SK-N-SH treated with all-trans-retinoic acid at 6 μM for 48 hours (cell line): ENCODE data around the gene EXTL1.

Experiments
- ATAC-seq: fragments of 200-7000 bp; cut with Tn5 transposase; 3 replicates; pipeline ENCODE4 v1.9.1; 2020; ENCODE audit warnings: mild to moderate bottlenecking, moderate library complexity
- ARNTL ChIP-seq: fragments of 450-650 bp; formaldehyde crosslinking; IDR thresholded peaks from 2 replicates; pipeline ENCODE4 v1.5.0; 2020; ENCODE audit warnings: low read depth, mild to moderate bottlenecking, moderate library complexity, borderline replicate concordance
- BACH2 ChIP-seq: fragments of 250-450 bp; sonication (Bioruptor Pico); IDR thresholded peaks from 2 replicates; pipeline ENCODE4 v1.9.0; 2021; ENCODE audit warnings: mild to moderate bottlenecking, borderline replicate concordance
- CREB5 ChIP-seq: fragments of 250-450 bp; sonication (Bioruptor Pico); IDR thresholded peaks from 2 replicates; pipeline ENCODE4 v1.5.1; 2020; ENCODE audit warnings: low read depth, mild to moderate bottlenecking, moderate library complexity
- CSRNP3 ChIP-seq: fragments of 250-450 bp; sonication (Bioruptor Pico); IDR thresholded peaks from 2 replicates; pipeline ENCODE4 v1.5.1; 2021; ENCODE audit warnings: mild to moderate bottlenecking, moderate library complexity
- ESRRG ChIP-seq: fragments of 250-450 bp; sonication (Bioruptor Pico); IDR thresholded peaks from 2 replicates; pipeline ENCODE4 v1.6.1; 2021; ENCODE audit warnings: mild to moderate bottlenecking
- GLIS3 ChIP-seq: fragments of 250-450 bp; sonication (Bioruptor Pico); IDR thresholded peaks from 2 replicates; pipeline ENCODE4 v1.5.0; 2020; ENCODE audit warnings: mild to moderate bottlenecking, moderate library complexity
- ISL1 ChIP-seq: fragments of 250-450 bp; sonication (Bioruptor Pico); IDR thresholded peaks from 2 replicates; pipeline ENCODE4 v2.1.2; 2022; ENCODE audit warnings: mild to moderate bottlenecking, moderate library complexity
- OSR1 ChIP-seq: fragments of 250-450 bp; sonication (Bioruptor Pico); IDR thresholded peaks from 2 replicates; pipeline ENCODE4 v1.8.0; 2022; ENCODE audit warnings: moderate library complexity, mild to moderate bottlenecking, inconsistent platforms
- POU6F1 ChIP-seq: fragments of 250-450 bp; sonication (Bioruptor Pico); IDR thresholded peaks from 2 replicates; pipeline ENCODE4 v1.8.0; 2021; ENCODE audit warnings: low read depth, mild to moderate bottlenecking, moderate library complexity, borderline replicate concordance
- PPARA ChIP-seq: fragments of 250-450 bp; sonication (Bioruptor Pico); IDR thresholded peaks from 2 replicates; pipeline ENCODE4 v1.5.0; 2020; ENCODE audit warnings: mild to moderate bottlenecking, borderline replicate concordance
- RARB ChIP-seq: fragments of 250-450 bp; sonication (Bioruptor Pico); IDR thresholded peaks from 2 replicates; pipeline ENCODE4 v1.8.0; 2021; ENCODE audit warnings: mild to moderate bottlenecking, moderate library complexity
- SNAI2 ChIP-seq: fragments of 250-450 bp; sonication (Bioruptor Pico); IDR thresholded peaks from 2 replicates; pipeline ENCODE4 v1.5.0; 2020; ENCODE audit warnings: mild to moderate bottlenecking, moderate library complexity
- TCF4 ChIP-seq: fragments of 250-450 bp; sonication (Bioruptor Pico); IDR thresholded peaks from 2 replicates; pipeline ENCODE4 v1.8.0; 2021; ENCODE audit warnings: mild to moderate bottlenecking, moderate library complexity, borderline replicate concordance
- TOX ChIP-seq: fragments of 250-450 bp; sonication (Bioruptor Pico); IDR thresholded peaks from 2 replicates; pipeline ENCODE4 v1.8.0; 2021; ENCODE audit warnings: mild to moderate bottlenecking, moderate library complexity, borderline replicate concordance
- TSHZ2 ChIP-seq: fragments of 250-450 bp; sonication (Bioruptor Pico); IDR thresholded peaks from 2 replicates; pipeline ENCODE4 v1.5.0; 2020; ENCODE audit warnings: mild to moderate bottlenecking, moderate library complexity
- ZC3H10 ChIP-seq: fragments of 250-450 bp; sonication (Bioruptor Pico); IDR thresholded peaks from 2 replicates; pipeline ENCODE4 v1.5.1; 2021; ENCODE audit warnings: mild to moderate bottlenecking, moderate library complexity
- ZFP3 ChIP-seq: fragments of 250-450 bp; sonication (Bioruptor Pico); IDR thresholded peaks from 2 replicates; pipeline ENCODE4 v1.5.0; 2020; ENCODE audit warnings: mild to moderate bottlenecking, moderate library complexity
- ZFP30 ChIP-seq: fragments of 450-650 bp; formaldehyde crosslinking; IDR thresholded peaks from 2 replicates; pipeline ENCODE4 v1.5.0; 2022; ENCODE audit warnings: mild to moderate bottlenecking, moderate library complexity
- ZNF565 ChIP-seq: fragments of 450-650 bp; formaldehyde crosslinking; conservative IDR thresholded peaks from 2 replicates; pipeline ENCODE4 v1.5.0; 2020; ENCODE audit warnings: low read depth, mild to moderate bottlenecking, moderate library complexity
- ZNF70 ChIP-seq: fragments of 450-650 bp; formaldehyde crosslinking; IDR thresholded peaks from 2 replicates; pipeline ENCODE4 v1.5.0; 2020; ENCODE audit warnings: mild to moderate bottlenecking, moderate library complexity
- ZNF8 ChIP-seq: fragments of 450-650 bp; formaldehyde crosslinking; IDR thresholded peaks from 2 replicates; pipeline ENCODE4 v1.5.0; 2020; ENCODE audit warnings: mild to moderate bottlenecking, moderate library complexity

Gene EXTL1

GRCh38 chr1:26036756-26037281 lies 15.2 kb downstream of the EXTL1 start:
- TF ChIP-seq OSR1 (CRISPR knock-in tag) = no peak
- TF ChIP-seq TCF4 (CRISPR knock-in tag) = no peak
- no peak for TF ChIP-seq TSHZ2 (CRISPR knock-in tag)
- no peak for TF ChIP-seq ZFP30 (CRISPR knock-in tag)
- no peak for TF ChIP-seq PPARA (CRISPR knock-in tag)
- no peak for TF ChIP-seq POU6F1 (CRISPR knock-in tag)
- TF ChIP-seq ZC3H10 (CRISPR knock-in tag) = no peak
- TF ChIP-seq SNAI2 = no peak
- TF ChIP-seq TOX (CRISPR knock-in tag) = no peak
- no peak for TF ChIP-seq ESRRG (CRISPR knock-in tag)
- ATAC-seq = no peak

- no peak for ATAC-seq
- TF ChIP-seq BACH2 (CRISPR knock-in tag) = no peak
- no peak for TF ChIP-seq ZNF70 (CRISPR knock-in tag)
- TF ChIP-seq ZC3H10 (CRISPR knock-in tag) = no peak
- no peak for TF ChIP-seq ISL1
- TF ChIP-seq RARB = no peak
- no peak for TF ChIP-seq POU6F1 (CRISPR knock-in tag)
- no peak for TF ChIP-seq ARNTL
- TF ChIP-seq CREB5 (CRISPR knock-in tag) = no peak
- no peak for TF ChIP-seq TCF4 (CRISPR knock-in tag)
- TF ChIP-seq TOX (CRISPR knock-in tag) = no peak
Measured at GRCh38 chr1:26037904-26038303, 16.3 kb downstream of the EXTL1 start.

GRCh38 chr1:26038477-26038876 lies 16.9 kb downstream of the EXTL1 start:
- ATAC-seq = no peak
- TF ChIP-seq TSHZ2 (CRISPR knock-in tag) (no peak), SNAI2 (no peak), CREB5 (CRISPR knock-in tag) (no peak), OSR1 (CRISPR knock-in tag) (no peak), ZFP30 (CRISPR knock-in tag) (no peak), ZNF8 (CRISPR knock-in tag) (no peak), ZC3H10 (CRISPR knock-in tag) (no peak), ZNF565 (no peak), ISL1 (no peak), ESRRG (CRISPR knock-in tag) (no peak), GLIS3 (CRISPR knock-in tag) (no peak), POU6F1 (CRISPR knock-in tag) (no peak), TCF4 (CRISPR knock-in tag) (no peak), ZNF70 (CRISPR knock-in tag) (no peak), CSRNP3 (CRISPR knock-in tag) (no peak), TOX (CRISPR knock-in tag) (no peak), PPARA (CRISPR knock-in tag) (no peak), ZFP3 (CRISPR knock-in tag) (no peak), ARNTL (no peak)
